ENCODE measurements around the gene NCAPD3. TPM values are rescaled to one million over a fixed set of nuclear protein-coding genes. Genes with fewer than 3 reads are reported as not detected.

The NCAPD3 gene
- total RNA-seq, 1 experiment from 2014 or later, result 49.6 TPM

DNA sequence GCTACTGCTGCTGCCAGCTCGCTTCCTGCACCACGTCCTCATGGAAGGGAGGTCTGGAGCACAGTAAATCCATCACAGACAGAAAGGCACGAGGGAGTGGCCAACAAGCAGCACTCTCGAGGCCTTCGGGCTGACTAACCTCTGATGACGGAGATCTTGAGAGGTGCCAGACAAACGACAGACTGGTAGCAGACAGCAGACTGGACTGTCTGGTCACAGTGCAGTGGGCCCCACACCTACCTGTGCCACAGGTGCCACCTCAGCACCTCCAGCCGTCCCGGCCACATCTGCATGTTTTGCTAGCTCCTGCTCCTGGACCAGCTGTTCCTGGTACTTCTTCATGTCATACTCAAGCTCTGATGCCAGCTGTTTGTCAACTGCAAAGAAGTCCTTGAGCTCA is 64.1 kb downstream of the NCAPD3 start:
- no peaks in the 10 kb centered on the region for H3K4me1 ChIP-seq (replicated peaks; ENCODE audit: insufficient read depth)
- TF ChIP-seq, protein P1, sequence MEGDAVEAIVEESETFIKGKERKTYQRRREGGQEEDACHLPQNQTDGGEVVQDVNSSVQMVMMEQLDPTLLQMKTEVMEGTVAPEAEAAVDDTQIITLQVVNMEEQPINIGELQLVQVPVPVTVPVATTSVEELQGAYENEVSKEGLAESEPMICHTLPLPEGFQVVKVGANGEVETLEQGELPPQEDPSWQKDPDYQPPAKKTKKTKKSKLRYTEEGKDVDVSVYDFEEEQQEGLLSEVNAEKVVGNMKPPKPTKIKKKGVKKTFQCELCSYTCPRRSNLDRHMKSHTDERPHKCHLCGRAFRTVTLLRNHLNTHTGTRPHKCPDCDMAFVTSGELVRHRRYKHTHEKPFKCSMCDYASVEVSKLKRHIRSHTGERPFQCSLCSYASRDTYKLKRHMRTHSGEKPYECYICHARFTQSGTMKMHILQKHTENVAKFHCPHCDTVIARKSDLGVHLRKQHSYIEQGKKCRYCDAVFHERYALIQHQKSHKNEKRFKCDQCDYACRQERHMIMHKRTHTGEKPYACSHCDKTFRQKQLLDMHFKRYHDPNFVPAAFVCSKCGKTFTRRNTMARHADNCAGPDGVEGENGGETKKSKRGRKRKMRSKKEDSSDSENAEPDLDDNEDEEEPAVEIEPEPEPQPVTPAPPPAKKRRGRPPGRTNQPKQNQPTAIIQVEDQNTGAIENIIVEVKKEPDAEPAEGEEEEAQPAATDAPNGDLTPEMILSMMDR (conservative IDR thresholded peaks at IDR 0.05), result no peak
- TF ChIP-seq EZH2 (IDR thresholded peaks at IDR 0.05; ENCODE audit: low read depth), result no peak
- DNase-seq, result no peak
- H3K4me3 ChIP-seq, result no peak overlapping the region
- H3K79me2 ChIP-seq (ENCODE audit: low read depth), result no peaks in the 10 kb centered on the region
- intact Hi-C loops (cut with micrococcal nuclease; ENCODE audit: unreplicated experiment), result no loop called here
- no peak overlapping the region for H2AFZ ChIP-seq
- BruUV-seq (replicated peaks), result no TSS peak
- H3K9me3 ChIP-seq (ENCODE audit: insufficient read depth, low read depth), result no peaks in the 10 kb centered on the region
- no peaks in the 10 kb centered on the region for H3F3A ChIP-seq (ENCODE audit: insufficient read depth, low read depth)
- H3K9me2 ChIP-seq (ENCODE audit: insufficient read depth), result no peaks in the 10 kb centered on the region
- H4K20me1 ChIP-seq (ENCODE audit: insufficient read depth), result no peaks in the 10 kb centered on the region
- no peaks in the 10 kb centered on the region for H3K27me3 ChIP-seq (ENCODE audit: insufficient read depth, low read depth)
- POLR2A ChIA-PET (ENCODE audit: unreplicated experiment), result no interaction called here
- CTCF ChIA-PET, result no interaction called here
- H3K27ac ChIP-seq, result no peak overlapping the region
- H3K36me3 ChIP-seq (ENCODE audit: low read depth), result peaks cover 4% of the 10 kb centered on the region; the same call in 1 of the 2 replicates
- no peak overlapping the region for H3K4me2 ChIP-seq

DNA sequence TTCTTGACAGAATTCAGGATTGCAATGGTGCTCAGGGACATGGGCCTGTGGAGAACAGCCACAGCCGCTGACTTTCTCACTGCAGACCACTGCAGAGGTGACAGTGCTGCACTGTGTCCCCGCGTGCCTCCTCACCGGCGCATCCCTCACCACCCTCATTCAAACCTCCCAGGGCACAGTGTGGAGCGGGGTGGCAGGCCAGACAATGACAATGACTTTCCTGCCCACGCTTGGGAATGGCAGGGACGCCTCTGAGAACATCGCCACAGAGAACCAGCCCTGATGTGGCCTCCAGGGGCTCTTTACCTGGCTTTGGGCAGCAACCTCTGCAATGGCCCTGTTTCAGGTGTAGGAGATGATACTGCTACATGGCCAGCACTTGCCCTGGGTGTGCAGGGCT is 65.7 kb downstream of the NCAPD3 start:
- no peak overlapping the region for H3K4me3 ChIP-seq
- no peaks in the 10 kb centered on the region for H3F3A ChIP-seq (ENCODE audit: insufficient read depth, low read depth)
- no peaks in the 10 kb centered on the region for H3K9me3 ChIP-seq (ENCODE audit: insufficient read depth, low read depth)
- no peak overlapping the region for H2AFZ ChIP-seq
- H3K36me3 ChIP-seq (ENCODE audit: low read depth), result peaks cover 4% of the 10 kb centered on the region; the same call in 1 of the 2 replicates
- no TSS peak for BruUV-seq (replicated peaks)
- intact Hi-C loops (cut with micrococcal nuclease; ENCODE audit: unreplicated experiment), result no loop called here
- H4K20me1 ChIP-seq (ENCODE audit: insufficient read depth), result no peaks in the 10 kb centered on the region
- DNase-seq, result no peak
- no peaks in the 10 kb centered on the region for H3K27me3 ChIP-seq (ENCODE audit: insufficient read depth, low read depth)
- ChIA-PET POLR2A (ENCODE audit: unreplicated experiment) (no interaction called here), CTCF (no interaction called here)
- H3K4me1 ChIP-seq (replicated peaks; ENCODE audit: insufficient read depth), result no peaks in the 10 kb centered on the region
- no peak for TF ChIP-seq EZH2 (IDR thresholded peaks at IDR 0.05; ENCODE audit: low read depth)
- TF ChIP-seq, protein P1 (conservative IDR thresholded peaks at IDR 0.05), result no peak
- no peak overlapping the region for H3K4me2 ChIP-seq
- H3K27ac ChIP-seq, result no peak overlapping the region
- H3K9me2 ChIP-seq (ENCODE audit: insufficient read depth), result no peaks in the 10 kb centered on the region
- no peaks in the 10 kb centered on the region for H3K79me2 ChIP-seq (ENCODE audit: low read depth)

DNA sequence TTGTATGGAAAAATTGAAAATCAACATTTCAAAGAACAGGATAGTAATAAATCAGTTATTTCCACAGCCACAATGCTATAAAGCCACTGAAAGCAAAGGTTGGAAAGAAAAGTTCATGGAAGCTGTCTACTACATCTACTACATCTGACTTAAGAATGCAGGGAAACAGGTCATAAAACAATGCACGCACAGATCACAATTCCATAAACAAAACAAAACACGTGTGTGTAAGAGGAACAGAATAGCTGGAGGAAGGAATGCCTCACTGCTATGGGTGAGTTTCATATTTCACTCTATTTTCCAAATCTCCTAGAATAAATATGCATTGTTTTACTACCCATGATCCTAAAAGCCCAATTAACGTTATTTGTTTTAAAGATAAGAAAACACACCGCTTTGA is 66.3 kb downstream of the NCAPD3 start:
- no peaks in the 10 kb centered on the region for H3F3A ChIP-seq (ENCODE audit: insufficient read depth, low read depth)
- ChIA-PET POLR2A (ENCODE audit: unreplicated experiment) (no interaction called here), CTCF (no interaction called here)
- H4K20me1 ChIP-seq (ENCODE audit: insufficient read depth), result no peaks in the 10 kb centered on the region
- no peaks in the 10 kb centered on the region for H3K4me1 ChIP-seq (replicated peaks; ENCODE audit: insufficient read depth)
- TF ChIP-seq, protein P1 (conservative IDR thresholded peaks at IDR 0.05), result no peak
- TF ChIP-seq EZH2 (IDR thresholded peaks at IDR 0.05; ENCODE audit: low read depth), result no peak
- H2AFZ ChIP-seq, result no peak overlapping the region
- DNase-seq, result no peak
- H3K4me2 ChIP-seq, result no peak overlapping the region
- no peaks in the 10 kb centered on the region for H3K9me3 ChIP-seq (ENCODE audit: insufficient read depth, low read depth)
- no TSS peak for BruUV-seq (replicated peaks)
- H3K79me2 ChIP-seq (ENCODE audit: low read depth), result no peaks in the 10 kb centered on the region
- no peak overlapping the region for H3K27ac ChIP-seq
- no peak overlapping the region for H3K4me3 ChIP-seq
- H3K27me3 ChIP-seq (ENCODE audit: insufficient read depth, low read depth), result no peaks in the 10 kb centered on the region
- intact Hi-C loops (cut with micrococcal nuclease; ENCODE audit: unreplicated experiment), result no loop called here
- H3K36me3 ChIP-seq (ENCODE audit: low read depth), result peaks cover 4% of the 10 kb centered on the region; the same call in 1 of the 2 replicates
- H3K9me2 ChIP-seq (ENCODE audit: insufficient read depth), result no peaks in the 10 kb centered on the region
